Panc1 (cell line): ENCODE measurements around the gene KIAA1614. TPM values are rescaled to one million over a fixed set of nuclear protein-coding genes. Genes with fewer than 3 reads are reported as not detected.

Experiments used
- ATAC-seq: fragments of 200-7000 bp; cut with Tn5 transposase; 2 replicates; pipeline ENCODE4 v1.9.1; 2020; ENCODE audit warnings: mild to moderate bottlenecking, moderate library complexity
- BruUV-seq: library from RNA; stranded (reverse); fragments of 400-500 nt; replicated peaks from 2 replicates; lab custom pipeline; 2021; lab: Mats Ljungman, UMichigan
- CTCF ChIA-PET: fragments of 300-600 bp; sonication (Branson Sonifier 250); formaldehyde crosslinking; loops from one replicate; lab custom pipeline; 2022; ENCODE audit warnings: antibody characterized with exemption; lab: Charles Lee
- POLR2A ChIA-PET: fragments of 300-600 bp; sonication (Branson Sonifier 250); formaldehyde crosslinking; loops from one replicate; lab custom pipeline; 2022; ENCODE audit warnings: antibody characterized with exemption; lab: Charles Lee
- DNase-seq: peaks from one replicate; pipeline ENCODE4 v3.0.0-alpha.2; 2010; ENCODE audit warnings: low read depth, low spot score
- H3K27ac ChIP-seq: 2 replicates; pipeline ENCODE4 v1.5.1; 2011; ENCODE audit warnings: mild to moderate bottlenecking, low read length, inconsistent platforms
- H3K27me3 ChIP-seq: fragments of 200-500 bp; sonication (Bioruptor generic); 2 replicates; pipeline ENCODE4 v1.6.0; 2014; ENCODE audit warnings: low read length, inconsistent platforms; ENCODE audit not compliant: control insufficient read depth, insufficient read depth
- H3K36me3 ChIP-seq: fragments of 200-500 bp; sonication (Bioruptor generic); 2 replicates; pipeline ENCODE4 v1.5.1; 2014; ENCODE audit warnings: inconsistent platforms, mild to moderate bottlenecking, low read length, moderate library complexity; ENCODE audit not compliant: control insufficient read depth, insufficient read depth
- H3K4me1 ChIP-seq: 2 replicates; pipeline ENCODE4 v1.5.1; 2011; ENCODE audit warnings: inconsistent platforms, mild to moderate bottlenecking, low read length, moderate library complexity; ENCODE audit not compliant: control insufficient read depth, insufficient read depth
- H3K4me3 ChIP-seq, 2 experiments: 2 replicates each; pipeline ENCODE4 v1.5.1; 2011 to 2012; ENCODE audit warnings: low read depth in 2 of 2, low read length in 2 of 2, mild to moderate bottlenecking in 2 of 2, inconsistent platforms in 1 of 2, moderate library complexity in 1 of 2
- H3K9me3 ChIP-seq: fragments of 200-500 bp; sonication (Bioruptor generic); 2 replicates; pipeline ENCODE4 v1.5.1; 2014; ENCODE audit warnings: low read depth, mild to moderate bottlenecking, inconsistent platforms, low read length, moderate library complexity; ENCODE audit not compliant: control insufficient read depth, insufficient read depth
- CTCF ChIP-seq: fragments of 450-650 bp; IDR thresholded peaks from 2 replicates; pipeline ENCODE4 v1.5.1; 2017; ENCODE audit warnings: mild to moderate bottlenecking
- POLR2AphosphoS5 ChIP-seq: IDR thresholded peaks from 2 replicates; pipeline ENCODE4 v1.6.1; 2012; ENCODE audit warnings: mild to moderate bottlenecking, low read depth, low read length, moderate library complexity
- REST ChIP-seq, 2 experiments: IDR thresholded peaks; 2 replicates each; pipeline ENCODE4 v1.6.1; 2011 to 2012; ENCODE audit warnings: low read depth in 2 of 2, control low read depth in 1 of 2, low read length in 1 of 2, mild to moderate bottlenecking in 1 of 2, moderate library complexity in 1 of 2; ENCODE audit not compliant: insufficient read depth in 1 of 2
- SIN3A ChIP-seq: IDR thresholded peaks from 2 replicates; pipeline ENCODE4 v1.6.1; 2012; ENCODE audit warnings: low read depth, mild to moderate bottlenecking, low read length, moderate library complexity, borderline replicate concordance; ENCODE audit not compliant: insufficient read depth
- TCF7L2 ChIP-seq: IDR thresholded peaks from 2 replicates; pipeline ENCODE4 v1.6.1; 2011; ENCODE audit warnings: mild to moderate bottlenecking, low read depth, low read length, inconsistent platforms
- in situ Hi-C: cut with HindIII; loops from 2 replicates; pipeline ENCODE4 v1.10.0; 2016; ENCODE audit warnings: low sequenced_read_pairs, low pct_unique_long_range_greater_than_20kb
- intact Hi-C: fragments of 100-400 bp; cut with micrococcal nuclease; formaldehyde crosslinking; loops from one replicate; pipeline ENCODE4 v1.10.0; 2022; ENCODE audit not compliant: unreplicated experiment
- total RNA-seq: library from RNA; stranded (reverse); gene quantifications from one replicate; pipeline ENCODE4 v1.2.1, GENCODE V29; 2021; ENCODE audit not compliant: unreplicated experiment

KIAA1614 gene
- total RNA-seq, 1 experiment from 2014 or later = 0.80 TPM

GRCh38 chr1:180954005-180954800 is 41.5 kb downstream of the KIAA1614 start:
- ATAC-seq = peak; percentile 88
- DNase-seq = no peak
- Histone ChIP-seq H3K27ac (no peak overlapping the region; the same call in 1 of the 2 replicates), H3K4me1 (peaks cover 5% of the 10 kb centered on the region), H3K27me3 (no peaks in the 10 kb centered on the region), H3K9me3 (no peaks in the 10 kb centered on the region), H3K36me3 (no peaks in the 10 kb centered on the region), H3K4me3 (peak overlapping the region; percentile 50 to 57)
- in situ Hi-C loops (no loop called here), intact Hi-C loops (loop anchor here (10.0 kb wide), 1 partner anchor 211 kb away; no protein-coding TSS in a partner anchor)
- CTCF ChIA-PET = no interaction called here
- BruUV-seq = no TSS peak
- POLR2A ChIA-PET = no interaction called here
- TF ChIP-seq CTCF = no peak
- TF ChIP-seq SIN3A = no peak
- TF ChIP-seq TCF7L2 = no peak

DNA sequence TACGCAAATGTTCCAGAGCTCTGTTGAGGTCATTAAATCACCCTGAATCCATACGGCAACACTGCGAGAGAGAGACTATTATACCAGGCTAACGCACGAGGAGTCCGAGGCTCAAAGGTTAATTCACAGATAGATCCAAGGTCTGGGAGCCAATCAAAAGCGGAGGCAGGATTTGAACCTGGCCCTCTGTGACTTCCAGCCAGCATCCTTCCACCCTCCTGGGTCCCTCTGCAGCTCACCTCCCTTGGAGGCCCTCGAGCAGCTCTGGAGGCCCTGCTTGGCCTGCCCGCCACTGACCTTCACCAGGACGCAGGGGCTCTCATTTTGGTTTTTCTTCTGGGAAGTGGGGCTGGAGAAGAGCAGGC is 42.1 kb downstream of the KIAA1614 start:
- Histone ChIP-seq H3K4me1 (peaks cover 5% of the 10 kb centered on the region), H3K27me3 (no peaks in the 10 kb centered on the region), H3K27ac (no peak overlapping the region; the same call in 1 of the 2 replicates), H3K9me3 (no peaks in the 10 kb centered on the region), H3K4me3 (peak overlapping the region; percentile 50 to 57; a peak in 3 of 4 replicates), H3K36me3 (no peaks in the 10 kb centered on the region)
- TF ChIP-seq POLR2AphosphoS5 (no peak), REST (IDR thresholded peaks at IDR 0.05; ENCODE audit: insufficient read depth in 1 of 2, low read depth in 2 of 2, low read length in 1 of 2) (no peak), TCF7L2 (no peak), SIN3A (no peak), CTCF (no peak)
- in situ Hi-C loops (no loop called here), intact Hi-C loops (loop anchor here (10.0 kb wide), 1 partner anchor 210 kb away; no protein-coding TSS in a partner anchor)
- CTCF ChIA-PET = no interaction called here
- POLR2A ChIA-PET = no interaction called here
- no peak for DNase-seq
- BruUV-seq = no TSS peak
- ATAC-seq = no peak
